ENCODE data around the gene LSM4. TPM values are rescaled to one million over a fixed set of nuclear protein-coding genes. Genes with fewer than 3 reads are reported as not detected.

The LSM4 gene
- total RNA-seq, 1 experiment from 2014 or later: 403 TPM

Other genes starting within 250 kb of the LSM4 start
- 0.93 TPM in 1 of 2 replicates, not detected in the other for gene IL12RB1, start 236.1 kb downstream of the LSM4 start, total RNA-seq (2014; rRNA removed; shearing (Covaris generic))
- gene MAST3, start 225.3 kb downstream of the LSM4 start, total RNA-seq (2014; rRNA removed; shearing (Covaris generic)): 2.7 and 3.0 TPM in 2 replicates
- gene PIK3R2, start 169.9 kb downstream of the LSM4 start, total RNA-seq (2014; rRNA removed; shearing (Covaris generic)): 32.3 and 43.2 TPM in 2 replicates
- 28.2 and 40.5 TPM in 2 replicates for gene IFI30, start 149.3 kb downstream of the LSM4 start, total RNA-seq (2014; rRNA removed; shearing (Covaris generic))
- gene MPV17L2, start 129.9 kb downstream of the LSM4 start, total RNA-seq (2014; rRNA removed; shearing (Covaris generic)): 17.1 and 40.0 TPM in 2 replicates
- gene RAB3A, start 119.0 kb downstream of the LSM4 start, total RNA-seq (2014; rRNA removed; shearing (Covaris generic)): 0.26 and 2.6 TPM in 2 replicates
- 0.02 TPM in 1 of 2 replicates, not detected in the other for gene PDE4C, start 96.6 kb downstream of the LSM4 start, total RNA-seq (2014; rRNA removed; shearing (Covaris generic))
- 0.69 and 1.2 TPM in 2 replicates for gene IQCN, start 48.6 kb downstream of the LSM4 start, total RNA-seq (2014; rRNA removed; shearing (Covaris generic))
- 91.3 and 129 TPM in 2 replicates for gene JUND, start 41.5 kb downstream of the LSM4 start, total RNA-seq (2014; rRNA removed; shearing (Covaris generic))
- gene PGPEP1, start 17.5 kb upstream of the LSM4 start, total RNA-seq (2014; rRNA removed; shearing (Covaris generic)): 14.6 and 19.1 TPM in 2 replicates
- gene GDF15, start 63.1 kb upstream of the LSM4 start, total RNA-seq (2014; rRNA removed; shearing (Covaris generic)): 89.8 and 93.9 TPM in 2 replicates
- 0.07 TPM in 1 of 2 replicates, not detected in the other for gene LRRC25, start 74.5 kb upstream of the LSM4 start, total RNA-seq (2014; rRNA removed; shearing (Covaris generic))
- 88.7 and 127 TPM in 2 replicates for gene SSBP4, start 96.3 kb upstream of the LSM4 start, total RNA-seq (2014; rRNA removed; shearing (Covaris generic))
- 0.72 and 0.98 TPM in 2 replicates for gene ISYNA1, start 115.1 kb upstream of the LSM4 start, total RNA-seq (2014; rRNA removed; shearing (Covaris generic))
- gene ELL, start 199.0 kb upstream of the LSM4 start, total RNA-seq (2014; rRNA removed; shearing (Covaris generic)): 9.0 and 10.3 TPM in 2 replicates
- 286 and 312 TPM in 2 replicates for gene FKBP8, start 220.5 kb upstream of the LSM4 start, total RNA-seq (2014; rRNA removed; shearing (Covaris generic))
- gene KXD1, start 234.8 kb upstream of the LSM4 start, total RNA-seq (2014; rRNA removed; shearing (Covaris generic)): 111 and 117 TPM in 2 replicates
- gene UBA52, start 248.8 kb upstream of the LSM4 start, total RNA-seq (2014; rRNA removed; shearing (Covaris generic)): 779 and 974 TPM in 2 replicates

Measured in A172 (cell line).